Gastrocnemius medialis (tissue), 4 donors: Measurements from ENCODE around the gene PGM1. TPM values are rescaled to one million over a fixed set of nuclear protein-coding genes. Genes with fewer than 3 reads are reported as not detected.
"Not testable (repeated sequence)": the region's sequence is repeated elsewhere in the genome, so short reads cannot be mapped to it uniquely, and the experiment has no call there.

Experiments
- ATAC-seq, 2 donors: fragments of 150-250 bp; one replicate each; pipeline ENCODE4 v1.9.1; 2016
- DNase-seq, 2 donors: peaks; one replicate each; pipeline ENCODE4 v3.0.0-alpha.2; 2019
- H3K27ac ChIP-seq, 4 donors: fragments of 200-600 bp; sonication (generic); 1 replicate in 1 of 4; 2 replicates in 3 of 4; pipeline ENCODE4 v1.5.1; 2016 to 2018; ENCODE audit warnings: mild to moderate bottlenecking in 2 of 4, moderate library complexity in 1 of 4
- H3K27me3 ChIP-seq, 3 donors: fragments of 200-600 bp; sonication (generic) in 2 of 3; 1 replicate in 1 of 3; 2 replicates in 2 of 3; pipeline versions ENCODE4 v1.5.1 to v1.6.0; 2016 to 2019; ENCODE audit warnings: mild to moderate bottlenecking in 1 of 3, moderate library complexity in 1 of 3
- H3K36me3 ChIP-seq, 2 donors: fragments of 200-600 bp; sonication (generic) in 1 of 2; one replicate each; pipeline ENCODE4 v1.5.1; 2017 to 2018
- H3K4me1 ChIP-seq, 2 donors: fragments of 200-600 bp; sonication (generic) in 1 of 2; one replicate each; pipeline ENCODE4 v1.5.1; 2016 to 2017; ENCODE audit warnings: mild to moderate bottlenecking in 2 of 2
- H3K4me3 ChIP-seq, 4 donors: fragments of 200-600 bp; sonication (generic) in 3 of 4; 1 replicate in 1 of 4; 2 replicates in 3 of 4; pipeline ENCODE4 v1.5.1; 2016 to 2019; ENCODE audit warnings: mild to moderate bottlenecking in 2 of 4
- H3K9me3 ChIP-seq, 3 donors: fragments of 200-600 bp; sonication (generic) in 2 of 3; 1 replicate in 1 of 3; 2 replicates in 2 of 3; pipeline ENCODE4 v1.5.1; 2016 to 2019
- CTCF ChIP-seq, 5 experiments: fragments of 450-650 bp in 3 of 5; fragments of 200-600 bp in 2 of 5; sonication (generic) in 2 of 5; IDR thresholded peaks in 4 of 5; conservative IDR thresholded peaks in 1 of 5; 1 replicate in 4 of 5; 2 replicates in 1 of 5; pipeline ENCODE4 v1.5.1; 2016 to 2019; ENCODE audit warnings: antibody characterized with exemption in 5 of 5, mild to moderate bottlenecking in 3 of 5, moderate library complexity in 3 of 5
- POLR2A ChIP-seq, 2 donors: fragments of 450-650 bp; IDR thresholded peaks; one replicate each; pipeline ENCODE4 v1.6.1; 2017; ENCODE audit warnings: antibody characterized with exemption in 2 of 2, mild to moderate bottlenecking in 2 of 2, moderate library complexity in 2 of 2
- in situ Hi-C, 4 donors: fragments of 200-750 bp; cut with MboI; loops; one replicate each; pipeline versions ENCODE4 v1.15.0 to v1.8.0; 2017; ENCODE audit warnings: low sequenced_read_pairs in 4 of 4
- intact Hi-C: fragments of 100-400 bp; cut with DNase I; formaldehyde crosslinking; loops from one replicate; pipeline ENCODE4 v1.15.1; 2023; ENCODE audit warnings: low total_unique reads
- total RNA-seq, 4 donors: library from RNA; depleted of rRNA; stranded (reverse); fragments of >200 nt; gene quantifications; one replicate each; pipeline versions ENCODE4 v1.1.0 to v1.2.3, GENCODE V29; 2016

PGM1 gene
- total RNA-seq, 4 donors from 2014 or later = 320 to 713 (median 666) TPM

- in situ Hi-C loops (no loop called here), intact Hi-C loops (no loop called here)
- Histone ChIP-seq H3K27me3 (no peaks in the 10 kb centered on the region), H3K27ac (no peak overlapping the region), H3K9me3 (no peaks in the 10 kb centered on the region), H3K36me3 (no peaks in the 10 kb centered on the region), H3K4me1 (no peaks in the 10 kb centered on the region), H3K4me3 (no peak overlapping the region)
- DNase-seq (no peak), ATAC-seq (no peak)
- TF ChIP-seq CTCF (IDR thresholded peaks at IDR 0.05 in 4 of 5, conservative IDR thresholded peaks at IDR 0.05 in 1 of 5) (no peak), POLR2A (IDR thresholded peaks at IDR 0.05) (no peak)
These were observed 29.5 kb upstream of the PGM1 start for GRCh38 chr1:63563745-63564144.

GRCh38 chr1:63569068-63569467, 24.1 kb upstream of the PGM1 start:
- ATAC-seq = no peak
- no peak for DNase-seq
- no peak for TF ChIP-seq POLR2A (IDR thresholded peaks at IDR 0.05)
- no peak for TF ChIP-seq CTCF (IDR thresholded peaks at IDR 0.05 in 4 of 5, conservative IDR thresholded peaks at IDR 0.05 in 1 of 5)
- Histone ChIP-seq H3K9me3 (no peaks in the 10 kb centered on the region), H3K36me3 (no peaks in the 10 kb centered on the region), H3K4me1 (peaks cover 0 to 3% of the 10 kb centered on the region in 2 donors), H3K27ac (no peak overlapping the region), H3K27me3 (no peaks in the 10 kb centered on the region), H3K4me3 (no peak overlapping the region)
- intact Hi-C loops (no loop called here), in situ Hi-C loops (no loop called here)

- DNase-seq = no peak
- H3K9me3 ChIP-seq = no peaks in the 10 kb centered on the region
- H3K36me3 ChIP-seq = no peaks in the 10 kb centered on the region
- peaks cover 0 to 3% of the 10 kb centered on the region in 2 donors for H3K4me1 ChIP-seq
- no peak overlapping the region for H3K4me3 ChIP-seq
- in situ Hi-C loops (loop anchor here in 1 of 4 donors (10.0 kb wide), 1 partner anchor 55 kb away; no protein-coding TSS in a partner anchor), intact Hi-C loops (no loop called here)
- no peaks in the 10 kb centered on the region for H3K27me3 ChIP-seq
- H3K27ac ChIP-seq = no peak overlapping the region
- no peak for ATAC-seq
- TF ChIP-seq CTCF (IDR thresholded peaks at IDR 0.05 in 4 of 5, conservative IDR thresholded peaks at IDR 0.05 in 1 of 5) = no peak
- TF ChIP-seq POLR2A (IDR thresholded peaks at IDR 0.05) = no peak
These were observed 23.4 kb upstream of the PGM1 start for GRCh38 chr1:63569640-63570316.

- H3K9me3 ChIP-seq, ATAC-seq, H3K4me1 ChIP-seq, H3K27me3 ChIP-seq, H3K4me3 ChIP-seq, intact Hi-C loops, H3K36me3 ChIP-seq, DNase-seq, H3K27ac ChIP-seq: not testable (repeated sequence)
- in situ Hi-C loops = loop anchor here in 1 of 4 donors (10.0 kb wide), 1 partner anchor 52 kb away; no protein-coding TSS in a partner anchor
These were observed 20.5 kb upstream of the PGM1 start for GRCh38 chr1:63572686-63573085.

- not testable (repeated sequence) for DNase-seq, H3K4me1 ChIP-seq, H3K27me3 ChIP-seq, ATAC-seq, H3K4me3 ChIP-seq, H3K9me3 ChIP-seq, H3K27ac ChIP-seq, H3K36me3 ChIP-seq
- in situ Hi-C loops = loop anchor here in 1 of 4 donors (10.0 kb wide), 1 partner anchor 51 kb away; no protein-coding TSS in a partner anchor
- intact Hi-C loops = loop anchor here (2.0 kb wide), 1 partner anchor 49 kb away; no protein-coding TSS in a partner anchor
These were observed 18.9 kb upstream of the PGM1 start for GRCh38 chr1:63574203-63574796.
